ENCODE measurements around the gene TCF12. TPM values are rescaled to one million over a fixed set of nuclear protein-coding genes. Genes with fewer than 3 reads are reported as not detected.
A peak's percentile ranks its signal among the peaks of the same experiment; 100 is the strongest.

TCF12 gene
- total and polyA plus RNA-seq, 7 experiments from 2014 or later, result 51.3 to 99.4 (median 79.9) TPM

GRCh38 chr15:57048930-57049549 lies 130.6 kb downstream of the TCF12 start:
- Histone ChIP-seq H3K4me1 (ENCODE audit: control insufficient read depth in 2 of 2, insufficient read depth in 2 of 2, low read length in 2 of 2) (no peaks in the 10 kb centered on the region), H3K27ac (ENCODE audit: low read depth, low read length) (no peak overlapping the region), H3K4me3 (ENCODE audit: low read length) (no peak overlapping the region), H3K36me3 (ENCODE audit: control insufficient read depth in 2 of 3, insufficient read depth in 3 of 3, low read length in 3 of 3) (no peaks in the 10 kb centered on the region), H3K27me3 (ENCODE audit: control insufficient read depth in 2 of 2, insufficient read depth in 2 of 2, low read length in 2 of 2) (no peaks in the 10 kb centered on the region), H3K9me3 (ENCODE audit: control insufficient read depth in 2 of 3, low read length in 3 of 3) (no peaks in the 10 kb centered on the region)
- POLR2A ChIA-PET, result no interaction called here
- peaks cover 4 to 81% (median 72%) of the 10 kb centered on the region in 7 donors for H3K4me1 Mint-ChIP-seq
- CTCF ChIA-PET, result no interaction called here
- ATAC-seq (no peak), DNase-seq (no peak)
- H3K4me3 Mint-ChIP-seq, result no peak overlapping the region
- no peaks in the 10 kb centered on the region for H3K27me3 Mint-ChIP-seq
- H3K9me3 Mint-ChIP-seq, result no peaks in the 10 kb centered on the region
- H3K36me3 Mint-ChIP-seq, result peaks cover 0 to 34% (median 18%) of the 10 kb centered on the region in 5 donors
- intact Hi-C loops (cut with micrococcal nuclease), result no loop called here
- no peak overlapping the region for H3K27ac Mint-ChIP-seq

- Histone ChIP-seq H3K27me3 (ENCODE audit: control insufficient read depth in 2 of 2, insufficient read depth in 2 of 2, low read length in 2 of 2) (no peaks in the 10 kb centered on the region), H3K9me3 (ENCODE audit: control insufficient read depth in 2 of 3, low read length in 3 of 3) (no peaks in the 10 kb centered on the region), H3K27ac (ENCODE audit: low read depth, low read length) (no peak overlapping the region), H3K4me1 (ENCODE audit: control insufficient read depth in 2 of 2, insufficient read depth in 2 of 2, low read length in 2 of 2) (no peaks in the 10 kb centered on the region), H3K36me3 (ENCODE audit: control insufficient read depth in 2 of 3, insufficient read depth in 3 of 3, low read length in 3 of 3) (no peaks in the 10 kb centered on the region), H3K4me3 (ENCODE audit: low read length) (no peak overlapping the region)
- Mint-ChIP-seq H3K4me3 (no peak overlapping the region), H3K4me1 (peaks cover 10 to 85% (median 67%) of the 10 kb centered on the region in 7 donors), H3K27me3 (no peaks in the 10 kb centered on the region), H3K27ac (no peak overlapping the region), H3K9me3 (no peaks in the 10 kb centered on the region), H3K36me3 (peaks cover 3 to 14% (median 8%) of the 10 kb centered on the region in 5 donors)
- intact Hi-C loops (cut with micrococcal nuclease), result no loop called here
- ChIA-PET POLR2A (interaction anchor here (0.5 kb wide), 1 partner anchor 1790 kb away, joined by 5 read pairs; no protein-coding TSS in a partner anchor), CTCF (interaction anchor here (0.6 kb wide), 1 partner anchor 167 kb away, joined by 3 read pairs; no protein-coding TSS in a partner anchor)
- ATAC-seq (no peak), DNase-seq (no peak)
Measured at GRCh38 chr15:57053470-57053869, 135.0 kb downstream of the TCF12 start.

- Histone ChIP-seq H3K4me3 (ENCODE audit: low read length) (no peak overlapping the region), H3K9me3 (ENCODE audit: control insufficient read depth in 2 of 3, low read length in 3 of 3) (no peaks in the 10 kb centered on the region), H3K27me3 (ENCODE audit: control insufficient read depth in 2 of 2, insufficient read depth in 2 of 2, low read length in 2 of 2) (no peaks in the 10 kb centered on the region), H3K36me3 (ENCODE audit: control insufficient read depth in 2 of 3, insufficient read depth in 3 of 3, low read length in 3 of 3) (no peaks in the 10 kb centered on the region), H3K27ac (ENCODE audit: low read depth, low read length) (no peak overlapping the region), H3K4me1 (ENCODE audit: control insufficient read depth in 2 of 2, insufficient read depth in 2 of 2, low read length in 2 of 2) (peaks cover 0 to 4% of the 10 kb centered on the region in 2 donors)
- H3K27ac Mint-ChIP-seq, result no peak overlapping the region
- DNase-seq (no peak), ATAC-seq (no peak)
- intact Hi-C loops (cut with micrococcal nuclease), result no loop called here
- ChIA-PET POLR2A (interaction anchor here (0.8 kb wide), 1 partner anchor 19 kb away, joined by 6 read pairs; no protein-coding TSS in a partner anchor), CTCF (no interaction called here)
- H3K27me3 Mint-ChIP-seq, result no peaks in the 10 kb centered on the region
- peaks cover 10 to 87% (median 68%) of the 10 kb centered on the region in 7 donors for H3K4me1 Mint-ChIP-seq
- H3K4me3 Mint-ChIP-seq, result no peak overlapping the region
- H3K36me3 Mint-ChIP-seq, result peaks cover 3 to 8% (median 3%) of the 10 kb centered on the region in 5 donors
- no peaks in the 10 kb centered on the region for H3K9me3 Mint-ChIP-seq
Measured at GRCh38 chr15:57054204-57054750, 135.8 kb downstream of the TCF12 start.

DNA sequence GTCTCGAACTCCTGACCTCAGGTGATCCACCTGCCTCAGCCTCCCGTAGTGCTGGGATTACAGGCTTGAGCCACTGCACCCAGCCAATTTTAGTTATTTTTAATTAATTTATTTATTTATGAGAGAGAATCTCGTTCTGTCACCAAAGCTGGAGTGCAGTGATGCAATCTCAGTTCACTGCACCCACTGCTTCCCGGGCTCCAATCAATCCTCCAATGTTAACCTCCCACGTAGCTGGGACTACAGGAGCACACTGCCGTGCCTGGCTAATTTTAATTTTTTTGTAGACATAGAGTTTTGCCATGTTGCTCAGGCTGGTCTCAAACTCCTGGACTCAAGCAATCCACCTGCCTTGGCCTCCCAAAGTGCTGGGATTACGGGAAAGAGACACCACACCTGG lies 137.9 kb downstream of the TCF12 start:
- Mint-ChIP-seq H3K27ac (no peak overlapping the region), H3K4me1 (peaks cover 10 to 85% (median 51%) of the 10 kb centered on the region in 7 donors), H3K9me3 (no peaks in the 10 kb centered on the region), H3K36me3 (peaks cover 0 to 6% (median 3%) of the 10 kb centered on the region in 5 donors), H3K27me3 (no peaks in the 10 kb centered on the region), H3K4me3 (peak overlapping the region in 1 of 10 donors; percentile 30)
- ATAC-seq, result no peak
- no peak overlapping the region for H3K4me3 ChIP-seq (ENCODE audit: low read length)
- H3K9me3 ChIP-seq (ENCODE audit: control insufficient read depth in 2 of 3, low read length in 3 of 3), result no peaks in the 10 kb centered on the region
- CTCF ChIA-PET, result no interaction called here
- H3K27me3 ChIP-seq (ENCODE audit: control insufficient read depth in 2 of 2, insufficient read depth in 2 of 2, low read length in 2 of 2), result no peaks in the 10 kb centered on the region
- no peak overlapping the region for H3K27ac ChIP-seq (ENCODE audit: low read depth, low read length)
- peaks cover 0 to 5% of the 10 kb centered on the region in 2 donors for H3K4me1 ChIP-seq (ENCODE audit: control insufficient read depth in 2 of 2, insufficient read depth in 2 of 2, low read length in 2 of 2)
- no peak for DNase-seq
- intact Hi-C loops (cut with micrococcal nuclease), result no loop called here
- POLR2A ChIA-PET, result no interaction called here
- H3K36me3 ChIP-seq (ENCODE audit: control insufficient read depth in 2 of 3, insufficient read depth in 3 of 3, low read length in 3 of 3), result no peaks in the 10 kb centered on the region

DNA sequence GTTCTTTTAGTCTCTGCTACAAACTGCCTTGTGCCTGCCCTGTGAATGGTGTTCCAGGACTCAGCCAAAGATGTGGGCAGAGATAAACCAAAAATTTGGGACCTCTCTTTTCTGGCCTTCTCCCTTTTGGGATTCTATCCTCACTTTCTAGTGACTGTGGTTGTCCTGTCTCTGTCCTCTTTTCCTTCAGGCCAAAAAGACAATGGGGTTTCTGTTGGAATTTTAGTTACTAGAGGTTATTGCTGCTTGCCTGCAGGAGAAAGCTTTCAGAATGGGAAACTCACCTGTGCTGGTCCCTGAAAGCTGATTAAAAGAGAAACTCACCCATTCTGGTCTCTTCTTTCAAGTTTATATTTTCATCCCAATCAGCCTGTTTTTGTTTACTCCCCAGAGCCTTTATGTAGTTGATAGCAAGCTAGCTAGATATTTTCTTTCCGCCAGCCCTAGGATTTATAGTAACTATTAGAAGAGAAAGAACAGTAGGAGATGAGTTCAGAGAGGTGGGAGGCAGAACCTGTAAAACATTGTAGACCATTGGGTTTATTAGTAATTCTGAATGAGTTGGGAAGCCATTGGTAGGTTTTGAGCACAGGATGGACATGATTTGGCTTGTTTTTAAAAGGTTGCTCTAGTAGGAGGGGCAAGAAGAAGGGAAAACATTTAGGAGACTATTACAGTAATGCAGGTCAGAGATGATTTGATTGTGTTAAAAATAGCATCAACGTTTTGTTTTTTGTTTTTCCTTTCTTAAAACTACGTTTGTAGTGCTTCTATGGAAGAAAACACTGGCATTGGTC lies 138.9 kb downstream of the TCF12 start:
- CTCF ChIA-PET, result no interaction called here
- H3K9me3 ChIP-seq (ENCODE audit: control insufficient read depth in 2 of 3, low read length in 3 of 3), result no peaks in the 10 kb centered on the region
- DNase-seq (no peak), ATAC-seq (no peak)
- no peaks in the 10 kb centered on the region for H3K27me3 ChIP-seq (ENCODE audit: control insufficient read depth in 2 of 2, insufficient read depth in 2 of 2, low read length in 2 of 2)
- H3K4me1 ChIP-seq (ENCODE audit: control insufficient read depth in 2 of 2, insufficient read depth in 2 of 2, low read length in 2 of 2), result peaks cover 0 to 5% of the 10 kb centered on the region in 2 donors
- no peaks in the 10 kb centered on the region for H3K9me3 Mint-ChIP-seq
- H3K27ac ChIP-seq (ENCODE audit: low read depth, low read length), result no peak overlapping the region
- POLR2A ChIA-PET, result no interaction called here
- peaks cover 0 to 6% (median 3%) of the 10 kb centered on the region in 5 donors for H3K36me3 Mint-ChIP-seq
- intact Hi-C loops (cut with micrococcal nuclease), result no loop called here
- peak overlapping the region in 1 of 9 donors; percentile 23 for H3K27ac Mint-ChIP-seq
- no peaks in the 10 kb centered on the region for H3K36me3 ChIP-seq (ENCODE audit: control insufficient read depth in 2 of 3, insufficient read depth in 3 of 3, low read length in 3 of 3)
- H3K4me3 ChIP-seq (ENCODE audit: low read length), result no peak overlapping the region
- peak overlapping the region in 2 of 10 donors; percentile 17 to 49 for H3K4me3 Mint-ChIP-seq
- H3K4me1 Mint-ChIP-seq, result peaks cover 10 to 79% (median 45%) of the 10 kb centered on the region in 7 donors
- H3K27me3 Mint-ChIP-seq, result no peaks in the 10 kb centered on the region

DNA sequence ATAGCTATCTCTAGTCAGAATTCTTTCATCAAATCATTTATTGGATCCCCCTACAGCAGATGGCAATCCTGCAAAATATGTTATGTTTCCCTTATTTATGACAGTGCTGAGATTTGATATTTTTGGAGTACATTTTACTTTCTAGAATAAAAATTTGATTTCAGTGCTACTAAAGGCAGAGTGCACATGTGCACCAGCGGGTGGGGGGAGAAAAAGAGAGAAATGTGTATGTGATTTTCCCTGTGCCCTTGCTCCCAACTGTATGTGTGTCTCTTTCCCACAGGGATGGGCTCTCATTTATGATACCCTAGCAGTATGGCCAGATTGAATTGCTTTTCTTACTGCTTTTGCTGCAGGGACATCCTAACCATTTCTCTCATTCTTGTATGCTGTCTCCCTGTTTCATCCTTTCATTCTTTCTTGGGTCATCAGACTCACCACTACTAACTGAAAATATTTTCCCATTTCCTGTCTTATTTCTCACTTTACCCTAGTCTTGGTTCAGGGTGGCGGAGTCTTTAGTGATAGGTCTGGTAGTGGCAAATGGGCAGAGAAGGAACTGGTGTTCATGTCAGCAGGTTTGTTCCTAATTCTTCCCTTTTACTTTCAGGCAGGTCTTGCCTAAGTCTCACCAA lies 140.7 kb downstream of the TCF12 start:
- no peaks in the 10 kb centered on the region for H3K9me3 Mint-ChIP-seq
- POLR2A ChIA-PET, result no interaction called here

More for the DNA sequence above, 140.7 kb downstream of the TCF12 start:
- H3K36me3 Mint-ChIP-seq, result peaks cover 2 to 18% (median 9%) of the 10 kb centered on the region in 5 donors
- no peak overlapping the region for H3K27ac ChIP-seq (ENCODE audit: low read depth, low read length)
- DNase-seq (no peak), ATAC-seq (no peak)
- peaks cover 10 to 65% (median 47%) of the 10 kb centered on the region in 7 donors for H3K4me1 Mint-ChIP-seq
- H3K27me3 ChIP-seq (ENCODE audit: control insufficient read depth in 2 of 2, insufficient read depth in 2 of 2, low read length in 2 of 2), result no peaks in the 10 kb centered on the region
- H3K9me3 ChIP-seq (ENCODE audit: control insufficient read depth in 2 of 3, low read length in 3 of 3), result no peaks in the 10 kb centered on the region
- CTCF ChIA-PET, result no interaction called here
- no peak overlapping the region for H3K4me3 Mint-ChIP-seq
- no peak overlapping the region for H3K27ac Mint-ChIP-seq
- intact Hi-C loops (cut with micrococcal nuclease), result no loop called here
- H3K27me3 Mint-ChIP-seq, result no peaks in the 10 kb centered on the region
- peaks cover 0 to 5% of the 10 kb centered on the region in 2 donors for H3K4me1 ChIP-seq (ENCODE audit: control insufficient read depth in 2 of 2, insufficient read depth in 2 of 2, low read length in 2 of 2)
- H3K36me3 ChIP-seq (ENCODE audit: control insufficient read depth in 2 of 3, insufficient read depth in 3 of 3, low read length in 3 of 3), result no peaks in the 10 kb centered on the region
- H3K4me3 ChIP-seq (ENCODE audit: low read length), result no peak overlapping the region
